Activated T-cell treated with anti-CD3 and anti-CD28 coated beads, Interleukin-2, amount 50 U/mL, for 1 hour (primary cell): Measurements from ENCODE around the gene JOSD2.

Source experiments
- DNase-seq: peaks from one replicate; pipeline ENCODE4 v3.0.0-alpha.2; 2020

JOSD2 gene

GRCh38 chr19:50511069-50511822 lies at the start of gene JOSD2:
Gene JOSD2 (minus strand): TSS chr19:50511191. CDS start chr19:50510431, 760 bp downstream.
- DNase-seq = peak; percentile 95

GRCh38 chr19:50559636-50560035 lies 48.6 kb upstream of the JOSD2 start:
- no peak for DNase-seq

- DNase-seq = no peak
Observed at GRCh38 chr19:50558449-50558848, 47.5 kb upstream of the JOSD2 start.

GRCh38 chr19:50558039-50558438 lies 47.0 kb upstream of the JOSD2 start:
- no peak for DNase-seq

- DNase-seq = no peak
Observed at GRCh38 chr19:50557009-50557613, 46.1 kb upstream of the JOSD2 start.

- peak; percentile 75 for DNase-seq
Observed at GRCh38 chr19:50556282-50557008, 45.5 kb upstream of the JOSD2 start.

- DNase-seq = no peak
Observed at GRCh38 chr19:50555450-50556281, 44.7 kb upstream of the JOSD2 start.

- DNase-seq = no peak
Observed at GRCh38 chr19:50555033-50555432, 44.0 kb upstream of the JOSD2 start.

- DNase-seq = no peak
Observed at GRCh38 chr19:50554212-50554611, 43.2 kb upstream of the JOSD2 start.

- DNase-seq = no peak
Observed at GRCh38 chr19:50553134-50553703, 42.2 kb upstream of the JOSD2 start.

GRCh38 chr19:50552540-50552939 lies 41.5 kb upstream of the JOSD2 start:
- no peak for DNase-seq

- DNase-seq = no peak
Observed at GRCh38 chr19:50551715-50552187, 40.8 kb upstream of the JOSD2 start.

- DNase-seq = no peak
Observed at GRCh38 chr19:50551034-50551714, 40.2 kb upstream of the JOSD2 start.

- no peak for DNase-seq
Observed at GRCh38 chr19:50550594-50550966, 39.6 kb upstream of the JOSD2 start.

GRCh38 chr19:50549927-50550593 lies 39.1 kb upstream of the JOSD2 start:
- no peak for DNase-seq

GRCh38 chr19:50549059-50549926 lies 38.3 kb upstream of the JOSD2 start:
- DNase-seq = no peak

GRCh38 chr19:50548191-50549058 lies 37.4 kb upstream of the JOSD2 start:
- no peak for DNase-seq

GRCh38 chr19:50547385-50548190 lies 36.6 kb upstream of the JOSD2 start:
- DNase-seq = no peak
